GM12801 (cell line): ENCODE data around the gene CDK5RAP2.

Experiments
- CTCF ChIP-seq: IDR thresholded peaks from one replicate; pipeline ENCODE4 v1.5.1; 2011; ENCODE audit warnings: control low read depth; ENCODE audit not compliant: insufficient read length; ENCODE audit errors: extremely low read depth

Gene CDK5RAP2

GRCh38 chr9:120379611-120380010 is 200.4 kb downstream of the CDK5RAP2 start:
- no peak for TF ChIP-seq CTCF

- TF ChIP-seq CTCF: no peak
Measured at GRCh38 chr9:120378680-120379079, 201.3 kb downstream of the CDK5RAP2 start.

- TF ChIP-seq CTCF: no peak
Measured at GRCh38 chr9:120377268-120378159, 202.5 kb downstream of the CDK5RAP2 start.

GRCh38 chr9:120376101-120376500 is 203.9 kb downstream of the CDK5RAP2 start:
- no peak for TF ChIP-seq CTCF

GRCh38 chr9:120375316-120375715 is 204.7 kb downstream of the CDK5RAP2 start:
- no peak for TF ChIP-seq CTCF

- no peak for TF ChIP-seq CTCF
Measured at GRCh38 chr9:120374817-120375216, 205.2 kb downstream of the CDK5RAP2 start.

- no peak for TF ChIP-seq CTCF
Measured at GRCh38 chr9:120374239-120374638, 205.7 kb downstream of the CDK5RAP2 start.
